Left cardiac atrium (tissue), 4 donors: ENCODE data around the gene SEMA6A. TPM values are rescaled to one million over a fixed set of nuclear protein-coding genes. Genes with fewer than 3 reads are reported as not detected.
A peak's percentile ranks its signal among the peaks of the same experiment; 100 is the strongest.

Experiments used
- ATAC-seq, 2 donors: fragments of 200-7000 bp; cut with Tn5 transposase; one replicate each; pipeline ENCODE4 v1.9.1; 2020; ENCODE audit warnings: mild to moderate bottlenecking in 2 of 2, moderate library complexity in 2 of 2
- DNase-seq: peaks from one replicate; pipeline ENCODE4 v3.0.0-alpha.2; 2020
- intact Hi-C, 2 donors: fragments of 100-400 bp; cut with DNase I; formaldehyde crosslinking; loops; one replicate each; pipeline versions ENCODE4 v1.14.1 to v1.15.1; 2022 to 2023
- total RNA-seq, 2 donors: library from RNA; stranded (reverse); fragmentation: NEBNext Ultra II Directional; extraction: Animal tissue kit (Norgen Biotek cat#: 25700); gene quantifications; one replicate each; pipeline ENCODE4 v1.2.1, GENCODE V29; 2021
- donor health status: DM: no; HTN: yes; CAD: no.
- donor health status: DM: no; HTN: yes; CAD: no; lungs with severe emphysema.
- donor health status: DM: yes; HTN: yes; CAD: no.
- donor health status: Dilated cardiomyopathy.

The SEMA6A gene
- total RNA-seq, 2 donors from 2014 or later, result 3.8 to 5.7 TPM

- no peak for ATAC-seq
- DNase-seq, result no peak
- intact Hi-C loops, result no loop called here
Measured at GRCh38 chr5:116452774-116453368, 121.8 kb downstream of the SEMA6A start.

- intact Hi-C loops, result no loop called here
- no peak for ATAC-seq
- DNase-seq, result no peak
Measured at GRCh38 chr5:116451905-116452450, 122.6 kb downstream of the SEMA6A start.

GRCh38 chr5:116451066-116451465 is 123.6 kb downstream of the SEMA6A start:
- no peak for DNase-seq
- ATAC-seq, result no peak
- intact Hi-C loops, result no loop called here

GRCh38 chr5:116449458-116449857 is 125.2 kb downstream of the SEMA6A start:
- intact Hi-C loops, result no loop called here
- no peak for ATAC-seq

GRCh38 chr5:116448870-116449427 is 125.7 kb downstream of the SEMA6A start:
- DNase-seq, result no peak
- intact Hi-C loops, result no loop called here
- no peak for ATAC-seq

More at GRCh38 chr5:116449458-116449857, 125.2 kb downstream of the SEMA6A start:
- DNase-seq, result no peak

- DNase-seq, result no peak
- no peak for ATAC-seq
- intact Hi-C loops, result no loop called here
Measured at GRCh38 chr5:116448450-116448849, 126.2 kb downstream of the SEMA6A start.

GRCh38 chr5:116446356-116447005 is 128.1 kb downstream of the SEMA6A start:
- ATAC-seq (no peak), DNase-seq (no peak)

GRCh38 chr5:116445311-116445710 is 129.3 kb downstream of the SEMA6A start:
- no peak for DNase-seq
- ATAC-seq, result no peak
- intact Hi-C loops, result no loop called here

More at GRCh38 chr5:116446356-116447005, 128.1 kb downstream of the SEMA6A start:
- intact Hi-C loops, result no loop called here

GRCh38 chr5:116444373-116445295 is 130.0 kb downstream of the SEMA6A start:
- intact Hi-C loops, result no loop called here
- no peak for DNase-seq

GRCh38 chr5:116442931-116443551 is 131.6 kb downstream of the SEMA6A start:
- ATAC-seq, result no peak
- intact Hi-C loops, result no loop called here
- no peak for DNase-seq

More at GRCh38 chr5:116444373-116445295, 130.0 kb downstream of the SEMA6A start:
- no peak for ATAC-seq

GRCh38 chr5:116442095-116442534 is 132.5 kb downstream of the SEMA6A start:
- ATAC-seq (peak; percentile 61 to 80), DNase-seq (peak; percentile 43)
- intact Hi-C loops, result no loop called here

- ATAC-seq (no peak), DNase-seq (no peak)
- intact Hi-C loops, result no loop called here
Measured at GRCh38 chr5:116441223-116441622, 133.4 kb downstream of the SEMA6A start.

- DNase-seq (no peak), ATAC-seq (no peak)
- intact Hi-C loops, result no loop called here
Measured at GRCh38 chr5:116440457-116441001, 134.1 kb downstream of the SEMA6A start.

- no peak for ATAC-seq
- DNase-seq, result no peak
- intact Hi-C loops, result no loop called here
Measured at GRCh38 chr5:116439905-116440304, 134.7 kb downstream of the SEMA6A start.

GRCh38 chr5:116438979-116439554 is 135.6 kb downstream of the SEMA6A start:
- DNase-seq (no peak), ATAC-seq (peak in 1 of 2 donors; percentile 33)
- intact Hi-C loops, result no loop called here

GRCh38 chr5:116437922-116438578 is 136.6 kb downstream of the SEMA6A start:
- intact Hi-C loops, result no loop called here
- DNase-seq (no peak), ATAC-seq (no peak)

GRCh38 chr5:116437351-116437705 is 137.3 kb downstream of the SEMA6A start:
- no peak for ATAC-seq
- intact Hi-C loops, result no loop called here

More at GRCh38 chr5:116437351-116437705, 137.3 kb downstream of the SEMA6A start:
- no peak for DNase-seq
